KMS-11 (cell line): ENCODE results near the gene MPZ.

Source experiments
- H2AFZ ChIP-seq: fragments of 200-600 bp; sonication (generic); 2 replicates; pipeline ENCODE4 v1.6.1; 2016; ENCODE audit warnings: antibody characterized with exemption, mixed run types, low read depth
- H3K27ac ChIP-seq: fragments of 200-600 bp; sonication (generic); 2 replicates; pipeline ENCODE4 v1.6.1; 2016; ENCODE audit warnings: mild to moderate bottlenecking, mixed run types
- H3K27me3 ChIP-seq: fragments of 200-600 bp; sonication (generic); 2 replicates; pipeline ENCODE4 v1.6.1; 2017; ENCODE audit warnings: mild to moderate bottlenecking, low read depth, mixed run types, moderate library complexity; ENCODE audit not compliant: insufficient read depth
- H3K36me3 ChIP-seq: fragments of 200-600 bp; sonication (generic); 2 replicates; pipeline ENCODE4 v1.6.1; 2017; ENCODE audit warnings: mild to moderate bottlenecking, mixed run types; ENCODE audit not compliant: insufficient read depth
- H3K4me1 ChIP-seq: fragments of 200-600 bp; sonication (generic); 2 replicates; pipeline ENCODE4 v1.6.1; 2016; ENCODE audit warnings: mild to moderate bottlenecking, low read depth, mixed run types; ENCODE audit not compliant: poor library complexity, severe bottlenecking
- H3K4me2 ChIP-seq: fragments of 200-600 bp; sonication (generic); 2 replicates; pipeline ENCODE4 v1.7.0; 2016; ENCODE audit warnings: mild to moderate bottlenecking, mixed run types
- H3K4me3 ChIP-seq: fragments of 200-600 bp; sonication (generic); IDR thresholded peaks from 2 replicates; pipeline ENCODE4 v1.6.1; 2017; ENCODE audit warnings: low read depth, low read length, mixed read lengths; ENCODE audit not compliant: insufficient read depth
- H3K79me2 ChIP-seq: fragments of 200-600 bp; sonication (generic); 2 replicates; pipeline ENCODE4 v1.6.1; 2016; ENCODE audit warnings: low read depth, mixed run types; ENCODE audit not compliant: insufficient read depth
- H3K9ac ChIP-seq: fragments of 200-600 bp; sonication (generic); 2 replicates; pipeline ENCODE4 v1.6.1; 2016; ENCODE audit warnings: mild to moderate bottlenecking, mixed run types
- H4K20me1 ChIP-seq: fragments of 200-600 bp; sonication (generic); 2 replicates; pipeline ENCODE4 v1.6.1; 2016; ENCODE audit warnings: mild to moderate bottlenecking, mixed run types; ENCODE audit not compliant: insufficient read depth
- CTCF ChIP-seq: fragments of 200-600 bp; sonication (generic); conservative IDR thresholded peaks from 2 replicates; pipeline ENCODE4 v1.6.1; 2017; ENCODE audit warnings: low read depth, mild to moderate bottlenecking, antibody characterized with exemption, low read length, moderate library complexity, mixed read lengths

Gene MPZ

GRCh38 chr1:161309868-161310267 lies at the start of gene MPZ:
Gene MPZ, minus strand, starts transcription at chr1:161309968. Its CDS starts 63 bp downstream, at chr1:161309905.
- Histone ChIP-seq H3K4me2 (no peak within 1 kb of the TSS), H3K4me1 (peaks cover 14% of the 10 kb centered on the region), H2AFZ (no peak within 1 kb of the TSS), H3K27me3 (no peaks in the 10 kb centered on the region), H3K27ac (no peak within 1 kb of the TSS), H3K4me3 (no peak within 1 kb of the TSS), H3K79me2 (peaks cover 4% of the 10 kb centered on the region; the same call in 1 of the 2 replicates), H3K9ac (no peak within 1 kb of the TSS), H4K20me1 (no peaks in the 10 kb centered on the region), H3K36me3 (no peaks in the 10 kb centered on the region)
- no peak for TF ChIP-seq CTCF

GRCh38 chr1:161359291-161359690 lies 49.5 kb upstream of the MPZ start:
- Histone ChIP-seq H3K4me3 (no peak overlapping the region), H3K36me3 (no peaks in the 10 kb centered on the region), H3K4me2 (no peak overlapping the region), H3K27ac (no peak overlapping the region), H4K20me1 (no peaks in the 10 kb centered on the region), H2AFZ (no peak overlapping the region), H3K4me1 (no peaks in the 10 kb centered on the region), H3K9ac (no peak overlapping the region), H3K79me2 (no peaks in the 10 kb centered on the region), H3K27me3 (no peaks in the 10 kb centered on the region)
- no peak for TF ChIP-seq CTCF

GRCh38 chr1:161357073-161357472 lies 47.3 kb upstream of the MPZ start:
- Histone ChIP-seq H3K79me2 (no peaks in the 10 kb centered on the region), H3K27ac (no peak overlapping the region), H3K36me3 (no peaks in the 10 kb centered on the region), H3K27me3 (no peaks in the 10 kb centered on the region), H3K4me1 (no peaks in the 10 kb centered on the region), H3K4me3 (no peak overlapping the region), H2AFZ (no peak overlapping the region), H4K20me1 (no peaks in the 10 kb centered on the region), H3K4me2 (no peak overlapping the region), H3K9ac (no peak overlapping the region)
- TF ChIP-seq CTCF = no peak

GRCh38 chr1:161351482-161351881 lies 41.7 kb upstream of the MPZ start:
- Histone ChIP-seq H3K4me2 (no peak overlapping the region), H3K9ac (no peak overlapping the region), H3K36me3 (no peaks in the 10 kb centered on the region), H3K4me1 (peaks cover 6% of the 10 kb centered on the region), H2AFZ (no peak overlapping the region), H3K79me2 (no peaks in the 10 kb centered on the region), H3K4me3 (no peak overlapping the region), H3K27me3 (no peaks in the 10 kb centered on the region), H3K27ac (no peak overlapping the region; the same call in 1 of the 2 replicates), H4K20me1 (no peaks in the 10 kb centered on the region)
- no peak for TF ChIP-seq CTCF
